WTC11 (cell line): ENCODE measurements around the gene RFESD. TPM values are rescaled to one million over a fixed set of nuclear protein-coding genes. Genes with fewer than 3 reads are reported as not detected.

ENCODE experiments used
- ATAC-seq: fragments of 200-7000 bp; cut with Tn5 transposase; 2 replicates; pipeline ENCODE4 v1.10.0; 2021; ENCODE audit warnings: mild to moderate bottlenecking, moderate library complexity
- CTCF ChIA-PET: fragments of 300-600 bp; sonication (Branson Sonifier 250); formaldehyde crosslinking; loops from one replicate; lab custom pipeline; 2021; ENCODE audit warnings: antibody characterized with exemption; lab: Charles Lee
- POLR2A ChIA-PET: fragments of 350-600 bp; sonication (Branson Sonifier 250); formaldehyde crosslinking; loops from one replicate; lab custom pipeline; 2021; ENCODE audit warnings: antibody characterized with exemption; lab: Charles Lee
- DNase-seq: peaks from one replicate; pipeline ENCODE4 v3.0.0; 2021; ENCODE audit warnings: low spot score
- H3K27ac Mint-ChIP-seq: 2 replicates; pipeline ENCODE4 v1.8.0; 2021; ENCODE audit warnings: mixed read lengths
- H3K27me3 Mint-ChIP-seq: 2 replicates; pipeline ENCODE4 v1.8.0; 2021; ENCODE audit warnings: low read depth, mild to moderate bottlenecking, moderate library complexity, mixed read lengths
- H3K36me3 Mint-ChIP-seq: 2 replicates; pipeline ENCODE4 v1.8.0; 2021; ENCODE audit warnings: mixed read lengths
- H3K4me1 Mint-ChIP-seq: 2 replicates; pipeline ENCODE4 v1.8.0; 2022; ENCODE audit warnings: mixed read lengths
- H3K4me3 Mint-ChIP-seq: 2 replicates; pipeline ENCODE4 v1.8.0; 2021; ENCODE audit warnings: mild to moderate bottlenecking, moderate library complexity, mixed read lengths
- H3K9me3 Mint-ChIP-seq: 2 replicates; pipeline ENCODE4 v1.8.0; 2021; ENCODE audit warnings: mixed read lengths
- FOXP4 ChIP-seq: sonication (generic); formaldehyde crosslinking; IDR thresholded peaks from 2 replicates; pipeline ENCODE4 v1.8.0; 2022; ENCODE audit warnings: mild to moderate bottlenecking, missing genetic modification reagents
- GABPB1 ChIP-seq: sonication (generic); formaldehyde crosslinking; IDR thresholded peaks from 2 replicates; pipeline ENCODE4 v1.8.1; 2023; ENCODE audit warnings: mild to moderate bottlenecking, missing genetic modification reagents
- IRF1 ChIP-seq: sonication (generic); formaldehyde crosslinking; IDR thresholded peaks from 2 replicates; pipeline ENCODE4 v1.8.0; 2023; ENCODE audit warnings: missing genetic modification reagents
- NFYB ChIP-seq: sonication (generic); formaldehyde crosslinking; conservative IDR thresholded peaks from 2 replicates; pipeline ENCODE4 v1.8.0; 2022; ENCODE audit warnings: low read depth, missing genetic modification reagents
- STAT6 ChIP-seq: sonication (generic); formaldehyde crosslinking; conservative IDR thresholded peaks from 2 replicates; pipeline ENCODE4 v1.8.1; 2023; ENCODE audit warnings: mild to moderate bottlenecking, low read depth, missing genetic modification reagents, moderate library complexity
- ZNF121 ChIP-seq: sonication (generic); formaldehyde crosslinking; IDR thresholded peaks from 2 replicates; pipeline ENCODE4 v1.8.0; 2023; ENCODE audit warnings: missing genetic modification reagents
- ZNF138 ChIP-seq: sonication (generic); formaldehyde crosslinking; conservative IDR thresholded peaks from 2 replicates; pipeline ENCODE4 v1.8.1; 2022; ENCODE audit warnings: mild to moderate bottlenecking, moderate library complexity, missing genetic modification reagents
- ZNF219 ChIP-seq: sonication (generic); formaldehyde crosslinking; IDR thresholded peaks from 2 replicates; pipeline ENCODE4 v1.8.0; 2023; ENCODE audit warnings: missing genetic modification reagents, mild to moderate bottlenecking, borderline replicate concordance
- ZNF532 ChIP-seq: fragments of 250-450 bp; sonication (Bioruptor Pico); IDR thresholded peaks from 2 replicates; pipeline ENCODE4 v1.9.0; 2021; ENCODE audit warnings: mild to moderate bottlenecking, borderline replicate concordance
- ZNF671 ChIP-seq: fragments of 250-450 bp; sonication (Bioruptor Pico); IDR thresholded peaks from 2 replicates; pipeline ENCODE4 v1.8.0; 2021; ENCODE audit warnings: mild to moderate bottlenecking
- total RNA-seq: library from RNA; stranded (reverse); gene quantifications from 3 replicates; pipeline ENCODE4 v1.2.3, GENCODE V29; 2021
- TF ChIP-seq, protein P1 (sequence below): sonication (generic); formaldehyde crosslinking; IDR thresholded peaks from 2 replicates; pipeline ENCODE4 v1.8.1; 2023; ENCODE audit warnings: mild to moderate bottlenecking, moderate library complexity, missing genetic modification reagents
- TF ChIP-seq, protein P2 (sequence below): sonication (generic); formaldehyde crosslinking; IDR thresholded peaks from 2 replicates; pipeline ENCODE4 v1.8.1; 2023; ENCODE audit warnings: mild to moderate bottlenecking, missing genetic modification reagents, moderate library complexity
- TF ChIP-seq, protein P3 (sequence below): sonication (generic); formaldehyde crosslinking; IDR thresholded peaks from 2 replicates; pipeline ENCODE4 v1.8.1; 2022; ENCODE audit warnings: missing genetic modification reagents, borderline replicate concordance

The RFESD gene
- total RNA-seq, 1 experiment from 2014 or later: 5.7 TPM

GRCh38 chr5:95660060-95660459 is 13.5 kb downstream of the RFESD start:
- H3K27me3 Mint-ChIP-seq: no peaks in the 10 kb centered on the region; the same call in 1 of the 2 replicates
- no peak overlapping the region for H3K4me3 Mint-ChIP-seq
- no peaks in the 10 kb centered on the region for H3K36me3 Mint-ChIP-seq
- TF ChIP-seq ZNF532 (CRISPR knock-in tag): no peak
- no peak for TF ChIP-seq IRF1 (CRISPR knock-in tag)
- TF ChIP-seq, protein P1, sequence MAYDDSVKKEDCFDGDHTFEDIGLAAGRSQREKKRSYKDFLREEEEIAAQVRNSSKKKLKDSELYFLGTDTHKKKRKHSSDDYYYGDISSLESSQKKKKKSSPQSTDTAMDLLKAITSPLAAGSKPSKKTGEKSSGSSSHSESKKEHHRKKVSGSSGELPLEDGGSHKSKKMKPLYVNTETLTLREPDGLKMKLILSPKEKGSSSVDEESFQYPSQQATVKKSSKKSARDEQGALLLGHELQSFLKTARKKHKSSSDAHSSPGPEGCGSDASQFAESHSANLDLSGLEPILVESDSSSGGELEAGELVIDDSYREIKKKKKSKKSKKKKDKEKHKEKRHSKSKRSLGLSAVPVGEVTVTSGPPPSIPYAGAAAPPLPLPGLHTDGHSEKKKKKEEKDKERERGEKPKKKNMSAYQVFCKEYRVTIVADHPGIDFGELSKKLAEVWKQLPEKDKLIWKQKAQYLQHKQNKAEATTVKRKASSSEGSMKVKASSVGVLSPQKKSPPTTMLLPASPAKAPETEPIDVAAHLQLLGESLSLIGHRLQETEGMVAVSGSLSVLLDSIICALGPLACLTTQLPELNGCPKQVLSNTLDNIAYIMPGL: no peak
- no peak for TF ChIP-seq ZNF121
- CTCF ChIA-PET: no interaction called here
- H3K9me3 Mint-ChIP-seq: no peaks in the 10 kb centered on the region
- POLR2A ChIA-PET: no interaction called here
- DNase-seq (no peak), ATAC-seq (peak; percentile 39)
- 0 out of 2 replicates have a peak, but pooled peaks cover 3% of the 10 kb centered on the region for H3K4me1 Mint-ChIP-seq
- no peak overlapping the region for H3K27ac Mint-ChIP-seq

- H3K4me3 Mint-ChIP-seq: no peak overlapping the region
- TF ChIP-seq STAT6: no peak
- TF ChIP-seq, protein P2, sequence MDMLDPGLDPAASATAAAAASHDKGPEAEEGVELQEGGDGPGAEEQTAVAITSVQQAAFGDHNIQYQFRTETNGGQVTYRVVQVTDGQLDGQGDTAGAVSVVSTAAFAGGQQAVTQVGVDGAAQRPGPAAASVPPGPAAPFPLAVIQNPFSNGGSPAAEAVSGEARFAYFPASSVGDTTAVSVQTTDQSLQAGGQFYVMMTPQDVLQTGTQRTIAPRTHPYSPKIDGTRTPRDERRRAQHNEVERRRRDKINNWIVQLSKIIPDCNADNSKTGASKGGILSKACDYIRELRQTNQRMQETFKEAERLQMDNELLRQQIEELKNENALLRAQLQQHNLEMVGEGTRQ (CRISPR knock-in tag): no peak
- no peak for TF ChIP-seq GABPB1 (CRISPR knock-in tag)
- TF ChIP-seq ZNF138 (CRISPR knock-in tag): no peak
- no peak for TF ChIP-seq FOXP4 (CRISPR knock-in tag)
- no peak for TF ChIP-seq NFYB
- TF ChIP-seq, protein P3, sequence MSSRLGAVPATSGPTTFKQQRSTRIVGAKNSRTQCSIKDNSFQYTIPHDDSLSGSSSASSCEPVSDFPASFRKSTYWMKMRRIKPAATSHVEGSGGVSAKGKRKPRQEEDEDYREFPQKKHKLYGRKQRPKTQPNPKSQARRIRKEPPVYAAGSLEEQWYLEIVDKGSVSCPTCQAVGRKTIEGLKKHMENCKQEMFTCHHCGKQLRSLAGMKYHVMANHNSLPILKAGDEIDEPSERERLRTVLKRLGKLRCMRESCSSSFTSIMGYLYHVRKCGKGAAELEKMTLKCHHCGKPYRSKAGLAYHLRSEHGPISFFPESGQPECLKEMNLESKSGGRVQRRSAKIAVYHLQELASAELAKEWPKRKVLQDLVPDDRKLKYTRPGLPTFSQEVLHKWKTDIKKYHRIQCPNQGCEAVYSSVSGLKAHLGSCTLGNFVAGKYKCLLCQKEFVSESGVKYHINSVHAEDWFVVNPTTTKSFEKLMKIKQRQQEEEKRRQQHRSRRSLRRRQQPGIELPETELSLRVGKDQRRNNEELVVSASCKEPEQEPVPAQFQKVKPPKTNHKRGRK (CRISPR knock-in tag): no peak
- no peak for TF ChIP-seq ZNF671
- no peak for TF ChIP-seq ZNF219
Measured at GRCh38 chr5:95662946-95663345, 16.4 kb downstream of the RFESD start.

More at GRCh38 chr5:95662946-95663345, 16.4 kb downstream of the RFESD start:
- POLR2A ChIA-PET: no interaction called here
- no peaks in the 10 kb centered on the region; the same call in 1 of the 2 replicates for H3K27me3 Mint-ChIP-seq
- H3K36me3 Mint-ChIP-seq: no peaks in the 10 kb centered on the region
- ATAC-seq: no peak
- no peaks in the 10 kb centered on the region for H3K9me3 Mint-ChIP-seq
- H3K27ac Mint-ChIP-seq: no peak overlapping the region
- DNase-seq: no peak
- 0 out of 2 replicates have a peak, but pooled peaks cover 3% of the 10 kb centered on the region for H3K4me1 Mint-ChIP-seq
- CTCF ChIA-PET: no interaction called here
